Stimulated activated CD8-positive, alpha-beta memory T cell treated with anti-CD3 and anti-CD28 coated beads, Interleukin-4, amount 100 ng/mL, for 1 hour (primary cell): ENCODE measurements around the gene TKT.
"Not testable (repeated sequence)": the region's sequence is repeated elsewhere in the genome, so short reads cannot be mapped to it uniquely, and the experiment has no call there.

Source experiments
- DNase-seq, 2 donors: peaks; one replicate each; pipeline ENCODE4 v3.0.0-alpha.2; 2020; ENCODE audit warnings: low read depth in 2 of 2, low spot score in 1 of 2

TKT gene

DNA sequence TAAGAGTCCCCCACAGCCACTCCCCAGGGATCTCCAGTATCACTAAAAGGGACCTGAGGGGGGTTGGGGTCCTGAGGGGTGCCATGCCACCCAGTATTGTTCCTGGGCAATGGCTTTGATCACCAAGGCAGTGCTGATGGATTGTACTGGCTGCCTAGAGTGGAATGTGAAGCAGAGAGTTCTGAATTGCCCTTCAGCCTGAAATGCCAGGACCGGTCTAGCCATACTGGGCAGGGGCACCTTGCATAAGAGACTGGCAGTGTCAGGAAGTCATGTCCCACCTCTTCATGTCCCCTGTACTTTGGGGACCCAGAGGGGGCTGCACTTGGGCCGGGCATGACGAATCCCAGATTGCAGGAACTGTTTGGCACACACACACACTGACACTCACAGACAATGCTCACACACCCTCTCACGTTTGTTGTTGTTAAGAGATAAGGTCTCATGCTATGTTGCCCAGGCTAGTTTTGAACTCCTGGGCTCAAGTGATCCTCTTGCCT lies 4.5 kb upstream of the TKT start:
- DNase-seq, result no peak

DNA sequence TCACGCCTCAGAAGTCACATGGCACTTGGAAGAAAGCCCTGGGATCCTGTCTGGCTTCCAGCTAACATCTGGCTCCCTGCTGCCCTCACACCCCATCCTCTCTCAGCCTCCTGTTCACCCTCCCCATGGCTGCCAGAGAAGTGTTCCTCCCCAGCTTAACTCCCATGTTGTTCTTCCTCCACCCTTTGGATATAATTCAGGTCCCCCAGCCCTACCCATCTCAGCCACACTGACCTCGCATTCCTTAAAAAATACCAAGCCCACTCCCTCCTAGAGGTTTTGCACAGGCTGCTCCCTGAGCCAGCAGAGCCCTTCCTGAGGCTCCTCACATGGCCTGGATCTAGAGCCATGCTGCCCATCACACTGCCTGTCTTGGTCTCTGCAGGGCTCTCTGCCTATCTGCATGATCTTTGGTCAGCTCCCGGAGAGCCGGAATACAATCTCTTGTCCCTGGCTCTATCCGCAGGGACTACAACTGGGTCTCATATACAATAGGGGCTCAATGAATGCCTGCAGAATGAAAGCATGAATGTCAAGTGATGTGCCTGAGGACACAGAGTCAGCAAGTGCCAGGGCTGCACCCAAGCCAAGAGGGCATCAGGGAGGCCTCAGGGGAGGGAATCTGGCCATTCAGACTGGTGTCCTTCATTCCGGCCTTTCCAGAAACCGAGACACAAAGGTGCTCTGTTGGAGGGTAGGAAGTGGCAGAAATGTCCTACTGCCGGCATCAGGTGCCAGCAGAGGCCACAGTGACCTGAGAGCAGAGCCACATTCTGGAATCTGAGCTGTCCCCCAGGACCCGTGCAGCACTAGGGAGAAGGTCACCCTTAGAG lies 3.8 kb upstream of the TKT start:
- DNase-seq, result no peak

GRCh38 chr3:53258600-53259426 lies 3.0 kb upstream of the TKT start:
- no peak for DNase-seq

- no peak for DNase-seq
These were observed 1.6 kb upstream of the TKT start for GRCh38 chr3:53257465-53257864.

GRCh38 chr3:53256704-53257055 lies 858 bp upstream of the TKT start:
- no peak for DNase-seq

- no peak for DNase-seq
These were observed 423 bp downstream of the TKT start for GRCh38 chr3:53255423-53255774.

DNA sequence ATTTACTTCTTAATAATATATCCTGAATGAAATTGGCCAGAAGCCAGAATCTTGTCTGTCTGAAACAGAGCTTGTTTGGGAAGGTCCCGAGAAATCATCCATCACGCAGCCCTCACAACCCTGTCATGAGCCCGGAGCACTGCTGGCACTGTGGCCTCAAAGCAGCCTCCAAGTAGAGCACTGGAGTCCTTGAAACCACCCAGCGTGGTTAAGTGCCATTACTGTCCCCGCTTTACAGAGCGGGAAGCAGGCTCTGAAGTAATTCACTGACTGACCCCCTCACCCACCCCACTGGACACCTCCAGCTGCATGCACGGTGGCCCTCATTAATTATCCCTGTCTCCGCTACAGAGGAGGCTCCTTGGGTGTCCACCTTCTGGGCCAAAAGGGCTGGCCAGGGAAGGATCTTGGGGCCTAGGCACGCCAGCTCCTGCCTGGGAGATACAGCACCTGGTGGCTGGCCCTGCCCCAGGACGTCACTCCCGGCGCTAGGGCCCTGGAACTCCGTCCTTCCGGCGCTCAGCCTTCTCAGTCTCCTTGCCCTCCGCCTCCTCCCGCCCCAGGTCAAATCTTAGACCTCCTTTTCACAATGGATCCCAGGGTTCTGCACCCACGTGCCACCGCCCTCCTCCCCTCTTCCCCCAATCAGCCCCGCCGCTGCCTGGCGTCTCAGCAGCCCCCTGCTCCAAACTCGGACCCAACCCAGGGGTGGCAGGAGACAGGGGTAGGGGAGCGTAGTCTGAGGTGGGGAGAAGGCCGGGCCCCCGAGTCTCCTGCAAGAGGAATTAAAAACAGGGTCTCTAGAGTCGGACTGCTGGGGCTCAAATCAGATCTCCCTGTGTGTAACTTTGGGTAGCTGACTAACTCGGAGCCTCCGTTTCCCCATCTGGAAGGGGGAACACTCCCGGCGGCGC lies 1.1 kb downstream of the TKT start:
- no peak for DNase-seq

DNA sequence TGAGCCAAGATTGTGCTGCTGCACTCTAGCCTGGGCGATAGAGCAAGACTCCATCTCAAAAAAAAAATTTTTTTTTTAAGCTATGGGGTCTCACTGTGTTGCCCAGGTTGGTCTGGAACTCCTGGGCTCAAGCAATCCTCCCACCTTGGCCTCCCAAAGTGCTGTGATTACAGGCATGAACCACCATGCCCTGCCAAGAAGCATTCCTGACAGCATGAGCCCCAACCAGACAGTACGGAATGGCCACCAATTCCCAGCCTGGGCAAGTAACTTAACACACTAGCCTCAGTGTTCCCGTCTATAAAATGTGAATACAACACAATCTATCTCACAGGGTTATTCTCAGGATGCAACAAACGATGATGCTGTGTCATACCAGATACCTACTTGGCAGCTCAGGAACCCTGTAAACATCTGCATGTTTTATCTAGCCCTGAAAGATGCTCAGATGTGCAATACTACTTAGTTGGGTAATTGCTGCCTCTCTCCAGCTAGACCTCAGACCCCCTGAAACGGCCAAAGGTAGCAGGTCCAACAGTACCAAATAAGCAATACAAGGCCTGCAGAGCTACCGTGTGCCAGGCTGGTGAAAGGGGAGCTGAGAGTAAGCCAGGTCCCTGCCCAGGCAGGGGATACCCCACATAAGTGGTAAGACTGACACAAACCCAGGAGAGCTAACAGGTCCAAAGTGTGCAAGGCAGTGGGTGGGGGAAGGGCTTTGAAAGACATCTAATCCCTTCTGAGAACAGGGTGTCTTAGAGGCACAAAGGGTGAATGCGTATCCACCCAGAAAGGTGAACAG lies 1.9 kb downstream of the TKT start:
- DNase-seq, result no peak

DNA sequence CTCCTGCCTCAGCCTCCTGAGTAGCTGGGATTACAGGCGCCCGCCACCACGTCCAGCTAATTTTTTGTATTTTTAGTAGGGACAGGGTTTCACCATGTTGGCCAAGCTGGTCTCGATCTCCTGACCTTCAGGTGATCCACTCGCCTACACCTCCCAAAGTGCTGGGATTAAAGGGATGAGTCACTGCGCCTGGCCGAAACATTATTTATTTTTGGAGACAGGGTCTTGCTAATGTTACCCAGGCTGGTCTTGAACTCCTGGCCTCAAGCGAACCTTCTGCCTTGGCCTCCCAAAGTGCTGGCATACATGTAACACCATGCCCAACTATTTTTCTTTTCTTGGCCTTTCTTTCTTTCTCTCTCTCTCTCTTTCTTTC lies 2.9 kb downstream of the TKT start:
- not testable (repeated sequence) for DNase-seq

DNA sequence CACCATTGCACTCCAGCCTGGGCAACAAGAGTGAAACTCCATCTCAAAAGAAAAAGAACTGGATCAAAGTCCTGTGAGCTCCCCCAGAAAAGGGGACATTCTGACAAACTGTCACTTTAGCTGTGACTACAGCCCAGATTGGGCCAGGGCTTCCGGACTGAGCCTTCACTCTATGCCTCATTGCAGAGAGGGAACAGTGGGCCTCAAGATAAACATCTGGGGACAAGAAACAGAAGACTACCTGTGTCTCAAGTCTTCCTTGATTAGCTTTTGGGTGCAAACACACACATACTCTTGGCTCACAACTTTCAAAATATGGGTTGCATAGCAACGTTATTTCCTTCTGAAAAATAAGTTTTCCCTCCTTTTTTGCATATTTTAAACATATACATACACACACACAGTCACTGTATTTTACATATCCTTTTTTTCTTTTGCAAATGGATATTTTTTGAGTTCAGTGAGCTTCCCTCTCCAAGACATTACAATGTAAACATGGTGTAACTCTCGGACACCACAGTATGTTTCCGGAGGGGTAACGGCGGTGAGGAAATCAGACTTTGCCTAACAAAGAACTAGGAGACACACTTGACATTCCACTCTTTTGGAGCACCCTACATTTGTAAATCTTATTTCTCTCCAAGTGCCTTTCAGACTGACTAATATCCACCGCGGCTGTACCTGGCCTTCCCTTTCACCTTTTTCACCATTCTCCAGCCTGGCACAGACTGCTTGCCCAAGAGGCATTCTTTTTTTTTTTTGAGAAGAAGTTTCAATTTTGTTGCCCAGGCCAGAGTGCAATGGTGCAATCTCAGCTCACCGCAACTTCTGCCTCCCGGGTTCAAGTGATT lies 3.5 kb downstream of the TKT start:
- no peak for DNase-seq

- no peak for DNase-seq
These were observed 4.8 kb downstream of the TKT start for GRCh38 chr3:53250881-53251605.

GRCh38 chr3:53250453-53250852 lies 5.4 kb downstream of the TKT start:
- DNase-seq, result no peak

DNA sequence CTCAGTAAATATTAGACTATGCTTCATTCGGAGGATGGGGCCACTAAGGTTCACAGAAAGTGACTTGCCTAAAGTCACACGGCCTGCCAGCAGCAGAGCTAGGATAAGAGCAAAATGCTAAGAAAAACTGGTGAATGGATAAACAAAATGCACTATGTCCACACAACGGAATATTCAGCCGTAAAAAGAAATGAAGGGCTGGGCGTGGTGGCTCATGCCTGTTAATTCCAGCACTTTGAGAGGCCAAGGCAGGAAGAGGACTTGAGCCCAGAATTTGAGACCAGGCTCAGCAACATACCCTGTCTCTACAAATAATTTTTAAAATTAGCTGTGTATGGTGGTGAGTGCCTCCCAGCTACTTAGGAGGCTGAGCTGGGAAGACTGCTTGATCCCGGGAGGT lies 7.7 kb downstream of the TKT start:
- no peak for DNase-seq

DNA sequence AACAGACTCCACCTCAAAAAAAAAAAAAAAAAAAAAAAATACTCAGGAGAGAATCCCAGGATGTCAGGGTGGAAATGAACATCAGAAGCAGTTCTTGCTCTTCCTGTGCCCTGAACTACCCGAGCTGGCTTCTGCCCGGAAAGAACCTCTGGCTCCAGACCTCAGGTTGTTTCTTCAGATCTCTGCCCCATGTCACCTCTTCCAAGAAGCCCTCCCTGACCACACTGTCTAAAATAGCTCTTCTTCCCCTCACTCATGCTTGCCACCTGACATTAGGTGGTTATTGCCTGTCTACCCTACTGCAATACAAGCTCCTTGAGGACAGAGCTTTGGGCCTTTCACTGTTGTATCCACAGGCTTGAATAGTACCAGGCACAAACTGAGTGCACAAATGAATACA lies 8.2 kb downstream of the TKT start:
- no peak for DNase-seq

GRCh38 chr3:53244271-53244670 lies 11.6 kb downstream of the TKT start:
- DNase-seq, result no peak

GRCh38 chr3:53243785-53244184 lies 12.0 kb downstream of the TKT start:
- no peak for DNase-seq

GRCh38 chr3:53243165-53243564 lies 12.7 kb downstream of the TKT start:
- DNase-seq, result no peak

DNA sequence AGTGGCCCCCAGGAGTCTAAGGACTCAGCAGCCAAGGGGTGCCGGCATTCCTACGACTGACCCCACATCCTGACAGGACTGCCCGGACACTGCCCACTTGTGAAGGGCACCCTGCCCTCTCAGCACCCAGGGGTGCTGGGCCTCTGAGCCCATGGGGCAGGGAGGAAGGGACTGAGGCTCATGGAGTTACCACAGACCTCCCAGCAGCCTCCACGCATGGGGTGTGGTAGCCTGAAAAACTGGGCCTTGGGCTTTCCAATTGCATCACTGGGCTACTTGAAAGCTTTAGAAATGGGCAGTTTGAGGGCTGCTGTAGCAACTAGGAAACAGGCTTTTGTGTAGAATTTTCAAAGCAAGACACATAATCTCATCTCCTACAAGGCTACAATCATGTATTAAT lies 13.2 kb downstream of the TKT start:
- DNase-seq, result no peak

DNA sequence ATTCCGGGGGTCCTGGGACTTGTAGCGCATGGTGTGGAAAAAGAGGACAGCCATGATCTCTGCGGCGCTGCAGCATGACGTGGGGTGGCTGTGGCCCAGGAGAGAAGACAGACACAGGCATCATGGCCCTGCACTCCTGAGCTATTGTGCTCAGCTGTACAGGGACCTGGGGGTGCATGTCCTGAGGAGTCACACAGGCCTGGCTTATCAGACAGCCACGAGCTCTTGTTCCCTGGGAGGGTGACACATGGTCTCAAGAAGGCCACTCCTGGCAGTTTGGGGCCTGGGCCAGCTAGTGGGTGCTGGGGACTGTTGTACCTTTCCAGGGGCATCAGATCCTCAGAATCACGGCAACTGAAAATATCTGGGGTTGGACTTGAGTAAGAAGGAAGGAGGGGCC lies 13.7 kb downstream of the TKT start:
- DNase-seq, result no peak
